Endodermal cell (in vitro differentiated cells): ENCODE results near the gene SLC25A21. TPM values are rescaled to one million over a fixed set of nuclear protein-coding genes. Genes with fewer than 3 reads are reported as not detected.
"Not testable (repeated sequence)": the region's sequence is repeated elsewhere in the genome, so short reads cannot be mapped to it uniquely, and the experiment has no call there.

ENCODE experiments used
- DNase-seq: peaks from one replicate; pipeline ENCODE4 v3.0.0-alpha.2; 2017
- H3K27ac ChIP-seq: 2 replicates; pipeline ENCODE4 v1.5.1; 2013; ENCODE audit warnings: mild to moderate bottlenecking, low read depth, low read length, moderate library complexity
- H3K27me3 ChIP-seq: 2 replicates; pipeline ENCODE4 v1.6.1; 2013; ENCODE audit warnings: mild to moderate bottlenecking, low read length, moderate library complexity; ENCODE audit not compliant: insufficient read depth, control insufficient read depth, poor library complexity, severe bottlenecking
- H3K36me3 ChIP-seq: 2 replicates; pipeline ENCODE4 v1.7.0; 2013; ENCODE audit warnings: mild to moderate bottlenecking, low read length, moderate library complexity; ENCODE audit not compliant: control insufficient read depth, insufficient read depth
- H3K4me1 ChIP-seq: one replicate; pipeline ENCODE4 v1.7.0; 2013; ENCODE audit warnings: low read length; ENCODE audit not compliant: control insufficient read depth, insufficient read depth
- H3K4me3 ChIP-seq: 2 replicates; pipeline ENCODE4 v1.5.1; 2013; ENCODE audit warnings: mild to moderate bottlenecking, low read length, moderate library complexity
- H3K9ac ChIP-seq: 2 replicates; pipeline ENCODE4 v1.6.1; 2013; ENCODE audit warnings: mild to moderate bottlenecking, low read length, moderate library complexity; ENCODE audit not compliant: poor library complexity, severe bottlenecking; ENCODE audit errors: extremely low read depth
- H3K9me3 ChIP-seq: 2 replicates; pipeline ENCODE4 v1.6.1; 2013; ENCODE audit warnings: mild to moderate bottlenecking, low read length, moderate library complexity; ENCODE audit not compliant: control insufficient read depth
- H3K27ac Mint-ChIP-seq: 2 replicates; pipeline ENCODE4 v1.8.0; 2020; ENCODE audit warnings: mixed read lengths
- H3K27me3 Mint-ChIP-seq: 2 replicates; pipeline ENCODE4 v1.8.0; 2021; ENCODE audit warnings: mild to moderate bottlenecking, mixed read lengths; ENCODE audit not compliant: insufficient read depth
- H3K36me3 Mint-ChIP-seq: 2 replicates; pipeline ENCODE4 v1.8.0; 2020; ENCODE audit warnings: low read depth, mixed read lengths
- H3K4me1 Mint-ChIP-seq: 2 replicates; pipeline ENCODE4 v1.8.0; 2020; ENCODE audit warnings: mixed read lengths
- H3K4me3 Mint-ChIP-seq: 2 replicates; pipeline ENCODE4 v1.8.0; 2020; ENCODE audit warnings: mild to moderate bottlenecking, moderate library complexity, mixed read lengths
- H3K9me3 Mint-ChIP-seq: 2 replicates; pipeline ENCODE4 v1.8.0; 2020; ENCODE audit warnings: mild to moderate bottlenecking, mixed read lengths
- WGBS, 2 experiments: methylation state at CpG; one replicate each; pipeline versions ENCODE4 v1.1.5 to v1.1.7; 2013; ENCODE audit warnings: missing lambda C conversion rate in 2 of 2, mixed read lengths in 1 of 2; ENCODE audit not compliant: insufficient coverage in 1 of 2, insufficient read length in 1 of 2; 5-methylcytosine and 5-hydroxymethylcytosine counted together
- total RNA-seq, 2 donors: library from RNA; stranded (reverse); fragmentation: NEBNext Ultra II Directional in 1 of 2; extraction: Animal tissue kit (Norgen Biotek cat#: 25700) in 1 of 2; gene quantifications; 2 replicates in 1 of 2; 3 replicates in 1 of 2; pipeline ENCODE4 v1.2.1, GENCODE V29; 2021
- TF ChIP-seq, protein P1 (sequence below): fragments of 200-600 bp; sonication (generic); conservative IDR thresholded peaks from 2 replicates; pipeline ENCODE4 v1.5.0; 2021; ENCODE audit warnings: antibody characterized with exemption, mild to moderate bottlenecking

The SLC25A21 gene
- total RNA-seq, 2 donors from 2014 or later = 1.9 TPM

DNA sequence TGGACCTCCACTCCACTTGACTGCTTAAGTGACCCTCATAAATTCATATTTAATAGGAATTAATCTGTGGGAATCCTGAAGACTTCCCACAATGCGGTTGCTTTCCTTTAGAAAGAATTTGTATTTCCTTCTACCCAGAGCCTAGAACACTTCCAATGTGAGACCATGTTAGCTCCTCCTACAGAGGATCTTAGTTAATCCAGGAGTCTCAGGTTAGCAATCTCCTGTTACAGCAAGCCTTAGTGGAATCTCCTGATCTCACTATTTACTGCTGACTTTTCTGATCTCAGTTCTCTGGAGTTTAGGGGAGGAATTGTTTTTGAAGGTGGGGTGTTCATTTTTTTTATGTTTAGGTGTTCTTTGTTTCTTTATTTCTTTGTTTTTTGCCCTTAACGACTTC lies 186.0 kb downstream of the SLC25A21 start:
- Histone ChIP-seq H3K36me3 (no peaks in the 10 kb centered on the region), H3K27me3 (no peaks in the 10 kb centered on the region), H3K4me1 (no peaks in the 10 kb centered on the region), H3K9me3 (no peaks in the 10 kb centered on the region), H3K4me3 (no peak overlapping the region), H3K27ac (no peak overlapping the region), H3K9ac (no peak overlapping the region)
- H3K9me3 Mint-ChIP-seq = no peaks in the 10 kb centered on the region
- 67 to 96% methylated on average over 1 to 2 of the region's 2 CpGs for WGBS, 2 experiments
- H3K36me3 Mint-ChIP-seq = no peaks in the 10 kb centered on the region
- H3K4me1 Mint-ChIP-seq = peaks cover 4% of the 10 kb centered on the region
- TF ChIP-seq, protein P1, sequence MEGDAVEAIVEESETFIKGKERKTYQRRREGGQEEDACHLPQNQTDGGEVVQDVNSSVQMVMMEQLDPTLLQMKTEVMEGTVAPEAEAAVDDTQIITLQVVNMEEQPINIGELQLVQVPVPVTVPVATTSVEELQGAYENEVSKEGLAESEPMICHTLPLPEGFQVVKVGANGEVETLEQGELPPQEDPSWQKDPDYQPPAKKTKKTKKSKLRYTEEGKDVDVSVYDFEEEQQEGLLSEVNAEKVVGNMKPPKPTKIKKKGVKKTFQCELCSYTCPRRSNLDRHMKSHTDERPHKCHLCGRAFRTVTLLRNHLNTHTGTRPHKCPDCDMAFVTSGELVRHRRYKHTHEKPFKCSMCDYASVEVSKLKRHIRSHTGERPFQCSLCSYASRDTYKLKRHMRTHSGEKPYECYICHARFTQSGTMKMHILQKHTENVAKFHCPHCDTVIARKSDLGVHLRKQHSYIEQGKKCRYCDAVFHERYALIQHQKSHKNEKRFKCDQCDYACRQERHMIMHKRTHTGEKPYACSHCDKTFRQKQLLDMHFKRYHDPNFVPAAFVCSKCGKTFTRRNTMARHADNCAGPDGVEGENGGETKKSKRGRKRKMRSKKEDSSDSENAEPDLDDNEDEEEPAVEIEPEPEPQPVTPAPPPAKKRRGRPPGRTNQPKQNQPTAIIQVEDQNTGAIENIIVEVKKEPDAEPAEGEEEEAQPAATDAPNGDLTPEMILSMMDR = no peak
- no peak for DNase-seq
- H3K27me3 Mint-ChIP-seq = no peaks in the 10 kb centered on the region
- no peak overlapping the region for H3K27ac Mint-ChIP-seq
- H3K4me3 Mint-ChIP-seq = no peak overlapping the region

DNA sequence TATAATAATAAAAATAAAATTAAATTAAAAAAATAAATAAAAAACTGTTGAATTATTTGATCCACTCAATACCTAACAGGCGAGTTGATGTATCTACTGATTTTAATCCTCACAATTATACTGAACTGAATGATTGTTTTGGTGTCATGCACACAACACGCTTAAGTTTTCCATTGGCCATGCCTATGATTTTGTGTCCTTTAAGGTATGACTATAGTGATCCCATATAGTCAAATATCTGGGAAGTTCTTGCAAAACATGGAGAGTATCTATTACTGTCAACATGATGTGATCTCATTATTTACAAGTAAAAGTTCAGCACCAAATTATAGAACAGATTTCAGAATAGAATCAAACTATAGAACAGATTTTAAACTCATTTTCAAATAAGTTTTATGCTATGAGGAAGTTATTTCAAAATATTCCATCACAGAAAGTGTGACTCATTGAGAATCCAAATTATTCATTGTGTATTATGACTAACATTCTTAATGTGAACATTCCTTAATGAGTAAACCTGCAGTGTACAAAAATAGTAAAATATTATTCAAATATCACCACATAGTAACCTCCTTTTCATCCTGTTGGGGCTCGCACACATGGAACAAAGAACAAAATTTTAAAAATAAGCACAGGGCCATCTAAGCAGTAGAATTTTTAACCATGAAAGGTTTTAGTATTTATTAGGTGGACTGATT lies 190.4 kb downstream of the SLC25A21 start:
- Mint-ChIP-seq H3K4me3 (no peak overlapping the region), H3K36me3 (no peaks in the 10 kb centered on the region), H3K9me3 (no peaks in the 10 kb centered on the region), H3K27ac (no peak overlapping the region), H3K4me1 (peaks cover 4% of the 10 kb centered on the region), H3K27me3 (no peaks in the 10 kb centered on the region)
- Histone ChIP-seq H3K4me1 (no peaks in the 10 kb centered on the region), H3K36me3 (no peaks in the 10 kb centered on the region), H3K27ac (no peak overlapping the region), H3K9me3 (no peaks in the 10 kb centered on the region), H3K27me3 (no peaks in the 10 kb centered on the region), H3K9ac (no peak overlapping the region), H3K4me3 (no peak overlapping the region)
- no peak for DNase-seq
- TF ChIP-seq, protein P1 = no peak
- 96 to 100% methylated on average over 2 to 3 of the region's 3 CpGs for WGBS, 2 experiments

DNA sequence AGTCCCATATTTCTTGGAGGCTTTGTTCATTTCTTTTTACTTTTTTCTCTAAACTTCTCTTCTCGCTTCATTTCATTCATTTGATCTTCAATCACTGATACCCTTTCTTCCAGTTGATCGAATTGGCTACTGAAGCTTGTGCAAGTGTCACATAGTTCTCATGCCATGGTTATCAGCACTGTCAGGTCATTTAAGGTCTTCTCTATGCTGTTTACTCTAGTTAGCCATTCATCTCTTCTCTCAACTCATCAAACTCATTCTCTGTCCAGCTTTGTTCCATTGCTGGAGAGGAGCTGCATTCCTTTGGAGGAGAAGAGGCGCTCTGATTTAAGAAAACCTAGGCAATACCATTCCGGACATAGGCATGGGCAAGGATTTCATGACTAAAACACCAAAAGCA lies 192.0 kb downstream of the SLC25A21 start:
- not testable (repeated sequence) for H3K9me3 Mint-ChIP-seq, DNase-seq, H3K4me1 Mint-ChIP-seq, H3K4me3 ChIP-seq, H3K27me3 ChIP-seq, H3K4me3 Mint-ChIP-seq, H3K36me3 Mint-ChIP-seq, H3K27ac Mint-ChIP-seq, H3K36me3 ChIP-seq, H3K9ac ChIP-seq, H3K9me3 ChIP-seq, H3K4me1 ChIP-seq, H3K27ac ChIP-seq, H3K27me3 Mint-ChIP-seq
- 90 to 100% methylated on average over 3 to 4 of the region's 4 CpGs for WGBS, 2 experiments

DNA sequence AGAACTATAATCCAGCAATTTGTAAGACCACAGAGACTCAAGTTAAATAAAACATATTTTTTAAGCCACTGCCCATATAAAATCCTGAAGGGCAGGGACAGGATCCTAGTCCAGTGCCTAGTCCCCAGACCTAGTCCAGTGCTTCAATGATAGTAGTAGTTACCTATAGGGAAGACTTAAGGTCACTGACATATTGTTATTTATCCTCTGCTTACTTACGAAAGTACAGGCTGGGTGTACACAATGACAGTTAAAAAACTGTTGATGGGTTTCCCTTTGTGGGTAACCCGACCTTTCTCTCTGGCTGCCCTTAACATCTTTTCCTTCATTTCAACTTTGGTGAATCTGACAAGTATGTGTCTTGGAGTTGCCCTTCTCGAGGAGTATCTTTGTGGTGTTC lies 192.5 kb downstream of the SLC25A21 start:
- H3K27me3 ChIP-seq = no peaks in the 10 kb centered on the region
- H3K36me3 ChIP-seq = no peaks in the 10 kb centered on the region
- Mint-ChIP-seq H3K4me3 (no peak overlapping the region), H3K27ac (no peak overlapping the region), H3K4me1 (peaks cover 4% of the 10 kb centered on the region), H3K9me3 (no peaks in the 10 kb centered on the region), H3K27me3 (no peaks in the 10 kb centered on the region), H3K36me3 (no peaks in the 10 kb centered on the region)
- H3K27ac ChIP-seq = no peak overlapping the region
- H3K9ac ChIP-seq = no peak overlapping the region
- no peaks in the 10 kb centered on the region for H3K4me1 ChIP-seq
- no peaks in the 10 kb centered on the region for H3K9me3 ChIP-seq
- DNase-seq = no peak
- no peak overlapping the region for H3K4me3 ChIP-seq
- WGBS, 2 experiments = 97 to 100% methylated on average over 1 to 3 of the region's 3 CpGs
- TF ChIP-seq, protein P1 = no peak
